ENCODE measurements around the gene PAGE5. TPM values are rescaled to one million over a fixed set of nuclear protein-coding genes. Genes with fewer than 3 reads are reported as not detected.

The PAGE5 gene
- polyA plus RNA-seq = not detected

- no peak within 1 kb of the TSS for H3K27ac ChIP-seq (ENCODE audit: low read depth, low read length)
- 80 to 92% (median 84%) methylated on average over 21 to 30 of the region's 30 CpGs for WGBS, 3 donors
Measured at GRCh38 chrX:55220119-55220794, at the start of gene PAGE5. PAGE5 (plus strand) TSS chrX:55220346; CDS start chrX:55221383, 1,037 bp downstream.

GRCh38 chrX:55187281-55187680 lies 32.9 kb upstream of the PAGE5 start:
- H3K27ac ChIP-seq (ENCODE audit: low read depth, low read length) = no peak overlapping the region
- WGBS, 3 donors = 69 to 81% (median 80%) methylated on average over 2 of the region's 2 CpGs

- no peak overlapping the region for H3K27ac ChIP-seq (ENCODE audit: low read depth, low read length)
- WGBS, 3 donors = 45 to 96% (median 92%) methylated on average over 1 of the region's 1 CpG
Measured at GRCh38 chrX:55196688-55197087, 23.5 kb upstream of the PAGE5 start.

GRCh38 chrX:55201930-55202579 lies 18.1 kb upstream of the PAGE5 start:
- WGBS, 3 donors = 26 to 67% (median 32%) methylated on average over 2 to 3 of the region's 3 CpGs
- H3K27ac ChIP-seq (ENCODE audit: low read depth, low read length) = no peak overlapping the region

- 54 to 65% (median 63%) methylated on average over 6 of the region's 6 CpGs for WGBS, 3 donors
- H3K27ac ChIP-seq (ENCODE audit: low read depth, low read length) = no peak overlapping the region
Measured at GRCh38 chrX:55206162-55206941, 13.8 kb upstream of the PAGE5 start.

- WGBS, 3 donors = 68 to 83% (median 70%) methylated on average over 13 of the region's 13 CpGs
- H3K27ac ChIP-seq (ENCODE audit: low read depth, low read length) = no peak overlapping the region
Measured at GRCh38 chrX:55210931-55211677, 9.0 kb upstream of the PAGE5 start.

GRCh38 chrX:55213381-55213780 lies 6.8 kb upstream of the PAGE5 start:
- WGBS, 3 donors = 59 to 74% (median 67%) methylated on average over 3 of the region's 3 CpGs
- H3K27ac ChIP-seq (ENCODE audit: low read depth, low read length) = no peak overlapping the region

GRCh38 chrX:55240788-55241340 lies 20.7 kb downstream of the PAGE5 start:
- 54 to 77% (median 59%) methylated on average over 6 of the region's 6 CpGs for WGBS, 3 donors
- no peak overlapping the region for H3K27ac ChIP-seq (ENCODE audit: low read depth, low read length)

GRCh38 chrX:55253528-55253927 lies 33.4 kb downstream of the PAGE5 start:
- no peak overlapping the region for H3K27ac ChIP-seq (ENCODE audit: low read depth, low read length)

GRCh38 chrX:55260806-55261205 lies 40.7 kb downstream of the PAGE5 start:
- WGBS, 3 donors = 65 to 88% (median 83%) methylated on average over 2 of the region's 2 CpGs
- no peak overlapping the region for H3K27ac ChIP-seq (ENCODE audit: low read depth, low read length)

- no peak within 1 kb of the TSS for H3K27ac ChIP-seq (ENCODE audit: low read depth, low read length)
- WGBS, 3 donors = 81 to 90% (median 84%) methylated on average over 5 of the region's 5 CpGs
Measured at GRCh38 chrX:55264816-55265215, 44.7 kb downstream of the PAGE5 start, which contains the start of gene PAGE3. PAGE3 (minus strand) TSS chrX:55264916; CDS start chrX:55263903, 1,013 bp downstream.

Other genes starting within 250 kb of the PAGE5 start
- 10 to 100 TPM in 1 of 3 donors, 1 to 10 TPM in 2; 2.4 to 31.0 (median 7.3) TPM for gene PFKFB1, start 226.2 kb upstream of the PAGE5 start, polyA plus RNA-seq
- 10 to 100 TPM in 1 of 3 donors, 1 to 10 TPM in 2; 4.8 to 10.4 (median 7.1) TPM for gene APEX2, start 220.0 kb upstream of the PAGE5 start, polyA plus RNA-seq
- under 1 TPM in 2 of 3 donors, not detected in 1; 0.12 to 0.21 TPM for gene ALAS2, start 189.4 kb upstream of the PAGE5 start, polyA plus RNA-seq
- not detected for gene PAGE2B, start 145.3 kb upstream of the PAGE5 start, polyA plus RNA-seq
- not detected for gene PAGE2, start 131.3 kb upstream of the PAGE5 start, polyA plus RNA-seq
- not detected for gene PAGE3, start 44.6 kb downstream of the PAGE5 start, polyA plus RNA-seq
- 10 to 100 TPM; 18.0 to 21.2 (median 20.9) TPM for gene MAGEH1, start 231.8 kb downstream of the PAGE5 start, polyA plus RNA-seq

Measured in adipose tissue (tissue), 3 donors.